Measurements from ENCODE around the gene OMP.

Gene OMP

DNA sequence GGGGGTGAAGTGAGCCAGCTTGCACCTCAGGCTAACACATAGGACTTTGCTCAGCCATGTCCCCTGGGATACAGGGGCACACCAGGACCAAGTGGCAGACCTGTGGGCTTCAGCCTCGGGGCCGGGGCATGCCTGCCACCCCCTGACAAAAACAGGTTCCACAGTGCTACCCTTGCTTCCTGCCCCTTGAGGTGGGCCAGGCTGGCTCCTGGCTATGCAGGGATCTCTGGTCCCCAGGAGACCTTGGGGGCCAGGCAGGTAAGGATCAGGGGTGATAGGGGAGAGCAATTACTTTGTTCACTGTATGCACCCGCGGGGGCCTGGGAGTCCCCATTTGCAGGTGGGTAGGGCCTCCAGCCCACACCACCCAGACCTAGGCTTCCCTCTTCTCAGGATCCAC, 23.1 kb downstream of the OMP start (continued):
- TF ChIP-seq ZNF843 (tag by site-specific recombination; IDR thresholded peaks at IDR 0.05) (no peak), ZNF266 (tag by site-specific recombination; IDR thresholded peaks at IDR 0.05; ENCODE audit: low read depth) (no peak), SP3 (tag by site-specific recombination; IDR thresholded peaks at IDR 0.05) (no peak), ZNF555 (tag by site-specific recombination; conservative IDR thresholded peaks at IDR 0.05) (no peak)

DNA sequence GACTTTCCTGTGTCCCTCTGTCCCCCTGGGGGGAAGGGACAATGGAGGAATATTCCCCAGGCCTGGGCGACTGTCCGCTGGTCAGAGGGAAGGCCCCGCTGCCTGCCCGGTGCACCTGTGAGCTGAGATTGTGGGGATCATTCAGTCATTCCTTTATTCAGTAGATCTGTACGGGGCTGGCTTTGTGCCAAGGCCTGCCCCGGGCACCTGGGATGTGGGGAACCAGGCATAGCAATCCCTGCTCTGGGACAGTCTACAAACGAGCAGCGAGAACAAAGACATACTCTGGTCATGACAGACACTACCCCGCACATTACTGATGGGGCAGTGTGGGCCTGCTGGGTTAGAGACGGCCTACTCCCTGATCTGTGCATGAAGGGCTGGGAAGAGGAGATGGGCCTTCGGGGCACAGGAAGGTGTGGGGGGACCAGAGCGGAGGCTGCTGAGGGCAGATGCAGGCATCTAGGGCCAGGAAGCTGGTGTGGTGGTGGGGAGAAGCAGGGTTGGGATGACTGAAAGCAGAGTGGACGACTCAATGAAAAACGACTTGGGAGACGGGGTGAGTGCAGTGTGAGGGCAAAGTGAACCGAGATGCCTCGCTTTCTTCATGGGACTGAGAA, 23.6 kb downstream of the OMP start:
- no peaks in the 10 kb centered on the region for H3K36me3 ChIP-seq (ENCODE audit: control insufficient read depth in 2 of 2, insufficient read depth in 1 of 2, low read length in 2 of 2)
- no peak overlapping the region for H3K4me3 ChIP-seq (ENCODE audit: low read depth, low read length)
- ChIA-PET POLR2A (no interaction called here), CTCF (interaction anchor here (0.5 to 4.3 kb wide), 33 partner anchors 8 to 1001 kb away, joined by 3 to 95 read pairs (median 5); no protein-coding TSS in a partner anchor)
- TF ChIP-seq ZNF664 (tag by site-specific recombination; IDR thresholded peaks at IDR 0.05) (no peak), ZFP41 (tag by site-specific recombination; IDR thresholded peaks at IDR 0.05; ENCODE audit: borderline replicate concordance) (no peak), ZNF624 (tag by site-specific recombination; IDR thresholded peaks at IDR 0.05) (no peak), ZNF169 (tag by site-specific recombination; IDR thresholded peaks at IDR 0.05) (no peak), ZNF621 (tag by site-specific recombination; IDR thresholded peaks at IDR 0.05) (no peak), ZNF302 (tag by site-specific recombination; IDR thresholded peaks at IDR 0.05; ENCODE audit: low read depth) (no peak), GLIS1 (tag by site-specific recombination; IDR thresholded peaks at IDR 0.05) (no peak), ZBTB20 (tag by site-specific recombination; IDR thresholded peaks at IDR 0.05) (no peak), GLI2 (tag by site-specific recombination; IDR thresholded peaks at IDR 0.05; ENCODE audit: borderline replicate concordance, low read depth) (no peak), ZNF510 (tag by site-specific recombination; IDR thresholded peaks at IDR 0.05; ENCODE audit: insufficient replicate concordance) (no peak), PRDM4 (tag by site-specific recombination; IDR thresholded peaks at IDR 0.05) (no peak), ZXDB (tag by site-specific recombination; IDR thresholded peaks at IDR 0.05) (no peak), ZEB2 (tag by site-specific recombination; IDR thresholded peaks at IDR 0.05) (no peak), ZNF121 (tag by site-specific recombination; IDR thresholded peaks at IDR 0.05) (no peak), MYNN (tag by site-specific recombination; IDR thresholded peaks at IDR 0.05; ENCODE audit: borderline replicate concordance) (no peak), ZNF174 (tag by site-specific recombination; IDR thresholded peaks at IDR 0.05) (no peak), ZNF792 (tag by site-specific recombination; IDR thresholded peaks at IDR 0.05) (no peak)
- TF ChIP-seq, protein P1, sequence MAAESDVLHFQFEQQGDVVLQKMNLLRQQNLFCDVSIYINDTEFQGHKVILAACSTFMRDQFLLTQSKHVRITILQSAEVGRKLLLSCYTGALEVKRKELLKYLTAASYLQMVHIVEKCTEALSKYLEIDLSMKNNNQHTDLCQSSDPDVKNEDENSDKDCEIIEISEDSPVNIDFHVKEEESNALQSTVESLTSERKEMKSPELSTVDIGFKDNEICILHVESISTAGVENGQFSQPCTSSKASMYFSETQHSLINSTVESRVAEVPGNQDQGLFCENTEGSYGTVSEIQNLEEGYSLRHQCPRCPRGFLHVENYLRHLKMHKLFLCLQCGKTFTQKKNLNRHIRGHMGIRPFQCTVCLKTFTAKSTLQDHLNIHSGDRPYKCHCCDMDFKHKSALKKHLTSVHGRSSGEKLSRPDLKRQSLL (tag by site-specific recombination; IDR thresholded peaks at IDR 0.05), result no peak
- TF ChIP-seq, protein P2, sequence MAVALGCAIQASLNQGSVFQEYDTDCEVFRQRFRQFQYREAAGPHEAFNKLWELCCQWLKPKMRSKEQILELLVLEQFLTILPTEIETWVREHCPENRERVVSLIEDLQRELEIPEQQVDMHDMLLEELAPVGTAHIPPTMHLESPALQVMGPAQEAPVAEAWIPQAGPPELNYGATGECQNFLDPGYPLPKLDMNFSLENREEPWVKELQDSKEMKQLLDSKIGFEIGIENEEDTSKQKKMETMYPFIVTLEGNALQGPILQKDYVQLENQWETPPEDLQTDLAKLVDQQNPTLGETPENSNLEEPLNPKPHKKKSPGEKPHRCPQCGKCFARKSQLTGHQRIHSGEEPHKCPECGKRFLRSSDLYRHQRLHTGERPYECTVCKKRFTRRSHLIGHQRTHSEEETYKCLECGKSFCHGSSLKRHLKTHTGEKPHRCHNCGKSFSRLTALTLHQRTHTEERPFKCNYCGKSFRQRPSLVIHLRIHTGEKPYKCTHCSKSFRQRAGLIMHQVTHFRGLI (tag by site-specific recombination; IDR thresholded peaks at IDR 0.05), result no peak
- H3K9me3 ChIP-seq (ENCODE audit: control insufficient read depth, insufficient read depth, low read depth, low read length), result no peaks in the 10 kb centered on the region
- no peaks in the 10 kb centered on the region; the same call in 1 of the 2 replicates for H3K4me1 ChIP-seq (ENCODE audit: control insufficient read depth, insufficient read depth, low read length)
- no peak overlapping the region for H3K27ac ChIP-seq (ENCODE audit: extremely low read depth, low read depth, low read length)
